MM.1S (cell line): Measurements from ENCODE around the gene TM9SF2.
"Not testable (repeated sequence)": the region's sequence is repeated elsewhere in the genome, so short reads cannot be mapped to it uniquely, and the experiment has no call there.

ENCODE experiments used
- DNase-seq: peaks from one replicate; pipeline ENCODE4 v3.0.0-alpha.2; 2015
- H2AFZ ChIP-seq: fragments of 300-600 bp; sonication (generic); 2 replicates; pipeline ENCODE4 v1.6.0; 2016; ENCODE audit warnings: antibody characterized with exemption, low read length
- H3F3A ChIP-seq: fragments of 300-600 bp; sonication (generic); 2 replicates; pipeline ENCODE4 v1.6.1; 2016; ENCODE audit warnings: mild to moderate bottlenecking, antibody characterized with exemption, low read length, moderate library complexity, mixed read lengths; ENCODE audit not compliant: insufficient read depth
- H3K27ac ChIP-seq: fragments of 300-600 bp; sonication (generic); 2 replicates; pipeline ENCODE4 v1.5.1; 2016; ENCODE audit warnings: mild to moderate bottlenecking, low read length
- H3K27me3 ChIP-seq: fragments of 300-600 bp; sonication (generic); replicated peaks from 2 replicates; pipeline ENCODE4 v1.6.0; 2016; ENCODE audit warnings: low read length; ENCODE audit not compliant: insufficient read depth
- H3K36me3 ChIP-seq: fragments of 300-600 bp; sonication (generic); replicated peaks from 2 replicates; pipeline ENCODE4 v1.6.1; 2016; ENCODE audit warnings: mild to moderate bottlenecking, low read length, mixed read lengths; ENCODE audit not compliant: insufficient read depth
- H3K4me1 ChIP-seq: fragments of 300-600 bp; sonication (generic); 2 replicates; pipeline ENCODE4 v1.6.1; 2016; ENCODE audit warnings: low read length, mixed read lengths
- H3K4me2 ChIP-seq: fragments of 300-600 bp; sonication (generic); 2 replicates; pipeline ENCODE4 v1.6.0; 2016; ENCODE audit warnings: low read depth, low read length
- H3K4me3 ChIP-seq: fragments of 300-600 bp; sonication (generic); 2 replicates; pipeline ENCODE4 v1.5.1; 2016; ENCODE audit warnings: low read length, mixed read lengths
- H3K79me2 ChIP-seq: fragments of 300-600 bp; sonication (generic); 2 replicates; pipeline ENCODE4 v1.6.1; 2016; ENCODE audit warnings: mixed run types, low read length, mixed read lengths
- H3K9ac ChIP-seq: fragments of 300-600 bp; sonication (generic); 2 replicates; pipeline ENCODE4 v1.6.1; 2016; ENCODE audit warnings: low read length, mixed read lengths
- H3K9me2 ChIP-seq: fragments of 300-600 bp; sonication (generic); replicated peaks from 2 replicates; pipeline ENCODE4 v1.6.1; 2016; ENCODE audit warnings: mild to moderate bottlenecking, low read length, mixed read lengths; ENCODE audit not compliant: insufficient read depth
- H3K9me3 ChIP-seq: fragments of 300-600 bp; sonication (generic); replicated peaks from 2 replicates; pipeline ENCODE4 v1.6.1; 2016; ENCODE audit warnings: mild to moderate bottlenecking, low read length, mixed read lengths; ENCODE audit not compliant: insufficient read depth
- H4K20me1 ChIP-seq: fragments of 300-600 bp; sonication (generic); 2 replicates; pipeline ENCODE4 v1.6.1; 2016; ENCODE audit warnings: mild to moderate bottlenecking, low read length, moderate library complexity, mixed read lengths; ENCODE audit not compliant: insufficient read depth
- CTCF ChIP-seq: fragments of 300-600 bp; sonication (generic); IDR thresholded peaks from 2 replicates; pipeline ENCODE4 v1.5.1; 2016; ENCODE audit warnings: antibody characterized with exemption, low read length, mixed read lengths
- EZH2 ChIP-seq: fragments of 300-600 bp; sonication (generic); optimal IDR thresholded peaks from 2 replicates; pipeline ENCODE3; 2017; ENCODE audit warnings: low read depth, mild to moderate bottlenecking, antibody characterized with exemption, low read length, mixed read lengths
- EZH2phosphoT487 ChIP-seq: fragments of 300-600 bp; sonication (generic); IDR thresholded peaks from 2 replicates; pipeline ENCODE4 v1.6.1; 2018; ENCODE audit warnings: antibody characterized with exemption, low read length

TM9SF2 gene

GRCh38 chr13:99566125-99567083 lies 65.1 kb downstream of the TM9SF2 start:
- no peak for DNase-seq

GRCh38 chr13:99568901-99569300 lies 67.6 kb downstream of the TM9SF2 start:
- not testable (repeated sequence) for H2AFZ ChIP-seq, H3K27ac ChIP-seq, H3K36me3 ChIP-seq, H3K9me2 ChIP-seq, H3K27me3 ChIP-seq, H4K20me1 ChIP-seq, H3K4me1 ChIP-seq, H3F3A ChIP-seq, H3K4me3 ChIP-seq, H3K79me2 ChIP-seq, H3K9me3 ChIP-seq, DNase-seq, H3K4me2 ChIP-seq, H3K9ac ChIP-seq

More at GRCh38 chr13:99566125-99567083, 65.1 kb downstream of the TM9SF2 start:
- no peak overlapping the region for H2AFZ ChIP-seq
- H3K79me2 ChIP-seq: no peaks in the 10 kb centered on the region
- TF ChIP-seq CTCF: no peak
- no peak for TF ChIP-seq EZH2
- TF ChIP-seq EZH2phosphoT487: no peak
- no peak overlapping the region for H3K27ac ChIP-seq
- no peak overlapping the region for H3K4me3 ChIP-seq
- no peaks in the 10 kb centered on the region for H4K20me1 ChIP-seq
- H3K4me2 ChIP-seq: no peak overlapping the region
- H3K9me3 ChIP-seq: no peaks in the 10 kb centered on the region
- no peaks in the 10 kb centered on the region for H3K27me3 ChIP-seq
- no peaks in the 10 kb centered on the region for H3K9me2 ChIP-seq
- H3F3A ChIP-seq: no peaks in the 10 kb centered on the region
- H3K4me1 ChIP-seq: no peaks in the 10 kb centered on the region
- no peaks in the 10 kb centered on the region; the same call in 1 of the 2 replicates for H3K36me3 ChIP-seq
- H3K9ac ChIP-seq: no peak overlapping the region

GRCh38 chr13:99572131-99572530 lies 70.9 kb downstream of the TM9SF2 start:
- TF ChIP-seq CTCF: no peak
- TF ChIP-seq EZH2: no peak
- TF ChIP-seq EZH2phosphoT487: no peak
- DNase-seq: no peak
- Histone ChIP-seq H4K20me1 (no peaks in the 10 kb centered on the region), H3K27me3 (no peaks in the 10 kb centered on the region), H3K4me2 (no peak overlapping the region), H2AFZ (no peak overlapping the region), H3F3A (no peaks in the 10 kb centered on the region), H3K9me3 (no peaks in the 10 kb centered on the region), H3K36me3 (no peaks in the 10 kb centered on the region), H3K9ac (no peak overlapping the region), H3K9me2 (no peaks in the 10 kb centered on the region), H3K4me1 (no peaks in the 10 kb centered on the region), H3K4me3 (no peak overlapping the region), H3K79me2 (no peaks in the 10 kb centered on the region), H3K27ac (no peak overlapping the region)

GRCh38 chr13:99572921-99573320 lies 71.6 kb downstream of the TM9SF2 start:
- no peak overlapping the region for H3K4me3 ChIP-seq
- H3K27me3 ChIP-seq: no peaks in the 10 kb centered on the region
- H3K9me3 ChIP-seq: no peaks in the 10 kb centered on the region
- no peak overlapping the region for H3K9ac ChIP-seq
- H3K36me3 ChIP-seq: no peaks in the 10 kb centered on the region
- no peaks in the 10 kb centered on the region for H3K9me2 ChIP-seq
- TF ChIP-seq CTCF (no peak), EZH2 (no peak), EZH2phosphoT487 (no peak)
- no peak overlapping the region for H2AFZ ChIP-seq
- no peak overlapping the region for H3K27ac ChIP-seq
- H4K20me1 ChIP-seq: no peaks in the 10 kb centered on the region
- H3K4me1 ChIP-seq: 0 out of 2 replicates have a peak, but pooled peaks cover under 1% of the 10 kb centered on the region
- no peaks in the 10 kb centered on the region for H3K79me2 ChIP-seq
- no peaks in the 10 kb centered on the region for H3F3A ChIP-seq
- no peak overlapping the region for H3K4me2 ChIP-seq
- no peak for DNase-seq
